Erythroblast (primary cell): ENCODE data around the gene TTC28.

ENCODE experiments used
- GATA1 ChIP-seq: IDR thresholded peaks from 2 replicates; pipeline ENCODE4 v1.6.1; 2011; ENCODE audit warnings: low read depth, mild to moderate bottlenecking, control low read depth, low read length, moderate library complexity
- POLR2A ChIP-seq: IDR thresholded peaks from 2 replicates; pipeline ENCODE4 v1.6.1; 2011; ENCODE audit warnings: mild to moderate bottlenecking, low read length

DNA sequence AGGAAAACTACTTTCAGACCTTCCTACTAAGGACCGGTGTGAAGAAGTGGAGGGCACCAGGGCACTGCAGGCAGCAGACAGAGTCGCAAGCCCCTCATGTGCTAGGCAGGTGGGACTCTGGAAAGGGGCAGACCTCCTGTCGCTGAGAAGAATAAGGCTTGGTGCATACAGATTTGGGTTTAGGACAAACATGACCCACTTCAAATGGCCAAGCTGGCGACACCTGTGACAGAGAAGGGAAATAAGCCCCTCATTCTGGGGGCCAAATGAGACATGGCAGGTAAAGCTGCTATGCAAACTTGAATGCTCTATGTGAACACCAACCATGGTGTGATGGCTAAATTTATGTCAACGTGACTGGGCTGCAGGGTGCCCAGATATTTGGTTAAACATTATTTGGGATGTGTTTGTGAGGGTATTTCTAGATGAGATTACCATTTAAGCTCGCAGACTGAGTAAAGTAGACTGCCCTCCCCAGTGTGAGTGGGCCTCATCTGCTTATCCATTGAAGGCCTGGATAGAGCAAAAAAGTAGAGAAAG is 648.2 kb downstream of the TTC28 start:
- TF ChIP-seq POLR2A (no peak), GATA1 (no peak)
